H9 (cell line): Measurements from ENCODE around the gene CROCC2. TPM values are rescaled to one million over a fixed set of nuclear protein-coding genes. Genes with fewer than 3 reads are reported as not detected.

Experiments used
- DNase-seq: peaks from one replicate; pipeline ENCODE4 v3.0.0-alpha.2; 2017
- H2AFZ ChIP-seq: one replicate; pipeline ENCODE4 v1.6.1; 2013; ENCODE audit warnings: mild to moderate bottlenecking, low read length, control low read depth, moderate library complexity
- H2AK5ac ChIP-seq: 2 replicates; pipeline ENCODE4 v1.6.1; 2013; ENCODE audit warnings: low read length, control low read depth, mixed read lengths; ENCODE audit not compliant: insufficient read length
- H2BK120ac ChIP-seq: one replicate; pipeline ENCODE4 v1.6.1; 2013; ENCODE audit warnings: low read depth, mild to moderate bottlenecking, low read length, control low read depth, inconsistent platforms; ENCODE audit not compliant: poor library complexity, severe bottlenecking
- H2BK12ac ChIP-seq: 2 replicates; pipeline ENCODE4 v1.6.1; 2013; ENCODE audit warnings: low read length, control low read depth, mixed read lengths, low read depth; ENCODE audit not compliant: insufficient read length
- H2BK15ac ChIP-seq: 2 replicates; pipeline ENCODE4 v1.6.1; 2013; ENCODE audit warnings: low read depth, low read length, control low read depth
- H2BK20ac ChIP-seq: one replicate; pipeline ENCODE4 v1.6.1; 2013; ENCODE audit warnings: low read depth, mild to moderate bottlenecking, low read length, control low read depth, inconsistent platforms; ENCODE audit not compliant: poor library complexity, severe bottlenecking
- H2BK5ac ChIP-seq: 2 replicates; pipeline ENCODE4 v1.6.1; 2013; ENCODE audit warnings: low read length, control low read depth, mixed read lengths; ENCODE audit not compliant: insufficient read length
- H3K14ac ChIP-seq: 2 replicates; pipeline ENCODE4 v1.6.1; 2013; ENCODE audit warnings: low read length, control low read depth; ENCODE audit not compliant: insufficient read depth
- H3K18ac ChIP-seq: 2 replicates; pipeline ENCODE4 v1.6.1; 2013; ENCODE audit warnings: low read depth, mild to moderate bottlenecking, mixed read lengths, low read length, control low read depth; ENCODE audit not compliant: insufficient read length
- H3K23ac ChIP-seq: 2 replicates; pipeline ENCODE4 v1.6.1; 2013; ENCODE audit warnings: low read length, control low read depth, mixed read lengths, low read depth; ENCODE audit not compliant: insufficient read length
- H3K23me2 ChIP-seq: 2 replicates; pipeline ENCODE4 v1.6.1; 2013; ENCODE audit warnings: low read depth, mild to moderate bottlenecking, mixed read lengths, low read length, control low read depth; ENCODE audit not compliant: insufficient read length, poor library complexity, severe bottlenecking
- H3K27ac ChIP-seq: 2 replicates; pipeline ENCODE4 v1.5.1; 2013; ENCODE audit warnings: low read length, control low read depth, mixed read lengths, low read depth; ENCODE audit not compliant: insufficient read length
- H3K27me3 ChIP-seq: 2 replicates; pipeline ENCODE4 v1.6.1; 2013; ENCODE audit warnings: low read length, control low read depth, inconsistent platforms; ENCODE audit not compliant: insufficient read depth
- H3K4ac ChIP-seq: 2 replicates; pipeline ENCODE4 v1.6.1; 2013; ENCODE audit warnings: low read depth, mild to moderate bottlenecking, control low read depth, inconsistent platforms, low read length, moderate library complexity
- H3K4me1 ChIP-seq: 2 replicates; pipeline ENCODE4 v1.6.1; 2013; ENCODE audit warnings: low read length, control low read depth, inconsistent platforms; ENCODE audit not compliant: insufficient read depth
- H3K4me2 ChIP-seq: 2 replicates; pipeline ENCODE4 v1.6.1; 2013; ENCODE audit warnings: low read length, control low read depth, mixed read lengths; ENCODE audit not compliant: insufficient read length, insufficient read depth
- H3K56ac ChIP-seq: 2 replicates; pipeline ENCODE4 v1.6.1; 2013; ENCODE audit warnings: low read depth, mild to moderate bottlenecking, mixed read lengths, low read length, control low read depth; ENCODE audit not compliant: insufficient read length
- H3K79me1 ChIP-seq: 2 replicates; pipeline ENCODE4 v1.6.1; 2013; ENCODE audit warnings: low read depth, mild to moderate bottlenecking, moderate library complexity, low read length, control low read depth, inconsistent platforms; ENCODE audit not compliant: insufficient read depth, poor library complexity, severe bottlenecking
- H3K79me2 ChIP-seq: 2 replicates; pipeline ENCODE4 v1.6.1; 2013; ENCODE audit warnings: low read length, control low read depth, inconsistent platforms; ENCODE audit not compliant: insufficient read depth
- H3K9ac ChIP-seq: 2 replicates; pipeline ENCODE4 v1.6.1; 2013; ENCODE audit warnings: low read length, control low read depth, mixed read lengths; ENCODE audit not compliant: insufficient read length; ENCODE audit errors: extremely low read depth
- H3K9me3 ChIP-seq: one replicate; pipeline ENCODE4 v1.6.1; 2013; ENCODE audit warnings: low read depth, low read length, inconsistent platforms; ENCODE audit not compliant: control insufficient read depth
- H3T11ph ChIP-seq: one replicate; pipeline ENCODE4 v1.6.1; 2013; ENCODE audit warnings: mild to moderate bottlenecking, low read length, control low read depth, inconsistent platforms
- H4K20me1 ChIP-seq: one replicate; pipeline ENCODE4 v1.6.1; 2013; ENCODE audit not compliant: control insufficient read depth, insufficient read length, insufficient read depth
- H4K5ac ChIP-seq: 2 replicates; pipeline ENCODE4 v1.6.1; 2013; ENCODE audit warnings: low read depth, mild to moderate bottlenecking, mixed read lengths, low read length, control low read depth; ENCODE audit not compliant: insufficient read length
- H4K8ac ChIP-seq: replicated peaks from 2 replicates; pipeline ENCODE4 v1.6.1; 2013; ENCODE audit warnings: low read length, control low read depth, mixed read lengths, low read depth; ENCODE audit not compliant: insufficient read length
- H4K91ac ChIP-seq: 2 replicates; pipeline ENCODE4 v1.6.1; 2013; ENCODE audit warnings: low read depth, mild to moderate bottlenecking, moderate library complexity, mixed read lengths, low read length, control low read depth; ENCODE audit not compliant: insufficient read length
- H3K27ac Mint-ChIP-seq, 3 experiments: 2 replicates in 2 of 3; 3 replicates in 1 of 3; pipeline ENCODE4 v1.8.0; 2020 to 2021; ENCODE audit warnings: mixed read lengths in 3 of 3, mild to moderate bottlenecking in 1 of 3, moderate library complexity in 1 of 3
- H3K27me3 Mint-ChIP-seq: 2 replicates; pipeline ENCODE4 v1.8.0; 2021; ENCODE audit warnings: low read depth, mild to moderate bottlenecking, moderate library complexity, mixed read lengths
- H3K36me3 Mint-ChIP-seq, 3 experiments: 2 replicates in 2 of 3; 3 replicates in 1 of 3; pipeline ENCODE4 v1.8.0; 2020 to 2021; ENCODE audit warnings: low read depth in 3 of 3, mixed read lengths in 3 of 3; ENCODE audit not compliant: insufficient read depth in 1 of 3
- H3K4me1 Mint-ChIP-seq, 2 experiments: 2 replicates each; pipeline ENCODE4 v1.8.0; 2020; ENCODE audit warnings: mixed read lengths in 2 of 2
- H3K4me3 Mint-ChIP-seq, 2 experiments: 2 replicates in 1 of 2; 3 replicates in 1 of 2; pipeline ENCODE4 v1.8.0; 2020 to 2021; ENCODE audit warnings: mild to moderate bottlenecking in 2 of 2, mixed read lengths in 2 of 2, moderate library complexity in 1 of 2
- H3K9me3 Mint-ChIP-seq, 2 experiments: 2 replicates in 1 of 2; 3 replicates in 1 of 2; pipeline ENCODE4 v1.8.0; 2020; ENCODE audit warnings: mild to moderate bottlenecking in 2 of 2, mixed read lengths in 2 of 2, moderate library complexity in 1 of 2
- CTCF ChIP-seq: fragments of 200-600 bp; sonication (generic); conservative IDR thresholded peaks from 3 replicates; pipeline ENCODE4 v1.8.0; 2021; ENCODE audit warnings: antibody characterized with exemption, mild to moderate bottlenecking
- WGBS: extraction: QIAGEN DNeasy Blood & Tissue Kit; methylation state at CpG from one replicate; pipeline ENCODE4 v1.1.7; 2013; ENCODE audit warnings: missing lambda C conversion rate, low lambda C conversion rate, mixed read lengths; ENCODE audit not compliant: insufficient read length; ENCODE audit errors: extremely low coverage; 5-methylcytosine and 5-hydroxymethylcytosine counted together
- total RNA-seq: library from RNA; stranded (reverse); gene quantifications from 2 replicates; pipeline ENCODE4 v1.2.1, GENCODE V29; 2021

The CROCC2 gene
- total RNA-seq, 1 experiment from 2014 or later = not detected

GRCh38 chr2:241005569-241005968 is 99.4 kb downstream of the CROCC2 start:
- TF ChIP-seq CTCF = no peak

More at GRCh38 chr2:241005569-241005968, 99.4 kb downstream of the CROCC2 start:
- Histone ChIP-seq H3K79me1 (no peaks in the 10 kb centered on the region), H4K5ac (no peak overlapping the region), H3K79me2 (no peaks in the 10 kb centered on the region), H2AFZ (no peak overlapping the region), H3K4ac (no peak overlapping the region), H2BK5ac (no peak overlapping the region), H2BK120ac (no peak overlapping the region), H4K8ac (no peak overlapping the region), H2BK12ac (no peak overlapping the region), H3K23me2 (peaks cover 5% of the 10 kb centered on the region), H3K4me1 (no peaks in the 10 kb centered on the region; the same call in 1 of the 2 replicates), H4K91ac (no peak overlapping the region), H3K27ac (no peak overlapping the region), H4K20me1 (no peaks in the 10 kb centered on the region), H3K14ac (no peak overlapping the region), H2BK20ac (no peak overlapping the region), H3T11ph (no peak overlapping the region), H3K23ac (no peak overlapping the region), H3K27me3 (no peaks in the 10 kb centered on the region), H3K9ac (no peak overlapping the region), H3K9me3 (no peaks in the 10 kb centered on the region), H3K4me2 (no peak overlapping the region), H2BK15ac (no peak overlapping the region), H2AK5ac (no peak overlapping the region), H3K18ac (no peak overlapping the region), H3K56ac (no peak overlapping the region)
- Mint-ChIP-seq H3K27ac (no peak overlapping the region), H3K4me1 (peaks cover 17% of the 10 kb centered on the region in 2 experiments), H3K36me3 (peaks cover 9 to 22% (median 12%) of the 10 kb centered on the region in 3 experiments), H3K9me3 (peaks cover 31% of the 10 kb centered on the region in 2 experiments), H3K4me3 (no peak overlapping the region), H3K27me3 (peaks cover 45% of the 10 kb centered on the region)
- DNase-seq = no peak
- WGBS = no CpG with 5 or more reads among the region's 2 CpGs
